NCI-H2081 (cell line): ENCODE measurements around the gene ITGAE.
"Not testable (repeated sequence)": the region's sequence is repeated elsewhere in the genome, so short reads cannot be mapped to it uniquely, and the experiment has no call there.

Experiments used
- DNase-seq, 2 experiments: peaks; one replicate each; lab custom pipeline; 2025; lab: John Stamatoyannopoulos, UW

Gene ITGAE

DNA sequence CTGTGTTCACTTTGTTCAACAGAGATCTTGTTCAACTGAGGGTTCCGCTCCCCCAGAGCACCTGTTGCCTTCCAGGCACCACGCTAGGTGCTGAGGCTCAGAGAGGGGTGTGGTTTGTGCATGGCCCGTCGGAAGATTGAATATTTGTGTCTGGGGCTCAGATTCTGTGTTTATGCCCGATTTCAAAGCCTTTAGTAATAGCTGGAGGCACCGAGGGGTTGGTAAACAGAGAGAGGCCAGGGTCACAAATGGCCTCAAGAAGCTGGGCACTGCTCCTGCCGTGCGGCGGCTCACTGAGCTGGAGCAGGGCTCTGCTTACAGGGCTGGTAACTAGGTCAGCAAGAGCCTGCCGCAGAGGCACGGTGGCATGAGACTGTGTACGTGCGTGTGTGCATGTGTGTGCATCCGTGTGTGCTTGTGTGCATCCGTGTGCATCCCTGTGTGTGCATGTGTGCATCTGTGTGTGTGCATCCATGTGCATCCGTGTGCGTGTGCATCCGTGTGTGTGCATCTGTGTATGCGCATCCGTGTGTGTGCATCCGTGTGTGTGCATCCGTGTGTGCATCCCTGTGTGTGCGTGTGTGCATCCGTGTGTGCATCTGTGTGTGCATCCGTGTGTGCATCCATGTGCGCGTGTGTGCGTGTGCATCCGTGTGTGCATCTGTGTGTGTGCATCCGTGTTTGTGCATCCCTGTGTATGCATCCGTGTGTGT is 5.4 kb downstream of the ITGAE start:
- no peak for DNase-seq

DNA sequence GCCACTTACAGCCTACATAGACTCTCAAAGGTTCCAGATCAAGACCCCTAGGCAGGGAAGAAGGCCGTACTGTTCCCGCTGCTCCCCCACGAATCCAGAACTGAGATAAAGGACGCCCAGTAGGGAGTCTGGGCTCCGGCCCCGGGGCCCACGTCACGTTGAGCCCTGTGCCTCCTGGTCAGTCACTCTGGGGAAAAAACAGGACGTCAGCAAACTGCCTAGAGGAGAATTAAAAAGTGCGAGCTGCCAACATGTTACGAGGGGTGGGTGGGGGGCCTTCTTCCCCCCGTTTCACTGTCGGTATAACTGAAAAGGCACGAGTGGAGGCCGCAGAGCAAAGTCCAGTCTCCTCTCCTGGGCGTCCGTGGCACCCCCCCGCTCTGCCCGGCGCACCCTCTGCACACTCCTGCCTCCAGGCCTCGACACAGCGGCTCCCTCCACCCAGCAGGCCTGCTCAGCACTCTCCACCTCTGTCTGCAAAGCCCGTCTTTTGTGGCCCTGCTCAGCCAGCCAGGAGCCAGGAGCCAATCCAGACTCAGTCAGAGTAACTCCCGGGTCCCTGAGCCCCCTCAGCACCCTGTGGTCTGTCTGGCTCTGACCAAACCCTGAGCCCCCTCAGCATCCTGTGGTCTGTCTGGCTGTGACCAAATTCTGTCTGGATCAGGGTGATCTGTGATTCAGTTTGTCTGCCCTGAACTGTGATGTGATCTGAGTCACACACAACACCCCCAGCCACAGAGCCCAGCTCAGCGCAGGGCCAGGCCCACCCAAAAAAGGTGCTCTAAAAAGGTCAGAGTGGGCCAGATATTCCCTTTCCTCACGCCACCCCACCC is 6.2 kb downstream of the ITGAE start:
- DNase-seq, result no peak

DNA sequence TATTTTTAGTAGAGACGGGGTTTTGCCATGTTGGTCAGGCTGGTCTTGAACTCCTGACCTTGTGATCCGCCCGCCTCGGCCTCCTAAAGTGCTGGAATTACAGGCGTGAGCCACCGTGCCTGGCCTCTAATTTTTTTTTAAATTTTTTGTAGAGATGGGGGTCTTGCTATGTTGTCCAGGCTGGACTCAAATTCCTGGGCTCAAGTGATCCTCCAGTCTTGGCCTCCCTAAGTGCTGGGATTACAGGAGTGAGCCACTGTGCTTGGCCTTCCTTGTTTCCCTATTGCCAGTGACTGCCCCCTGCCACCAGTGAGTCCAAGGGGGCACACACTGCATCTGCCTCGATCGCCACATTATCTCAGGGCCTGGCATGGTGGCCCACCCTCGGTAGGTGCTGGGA is 6.8 kb downstream of the ITGAE start:
- DNase-seq, result not testable (repeated sequence)

DNA sequence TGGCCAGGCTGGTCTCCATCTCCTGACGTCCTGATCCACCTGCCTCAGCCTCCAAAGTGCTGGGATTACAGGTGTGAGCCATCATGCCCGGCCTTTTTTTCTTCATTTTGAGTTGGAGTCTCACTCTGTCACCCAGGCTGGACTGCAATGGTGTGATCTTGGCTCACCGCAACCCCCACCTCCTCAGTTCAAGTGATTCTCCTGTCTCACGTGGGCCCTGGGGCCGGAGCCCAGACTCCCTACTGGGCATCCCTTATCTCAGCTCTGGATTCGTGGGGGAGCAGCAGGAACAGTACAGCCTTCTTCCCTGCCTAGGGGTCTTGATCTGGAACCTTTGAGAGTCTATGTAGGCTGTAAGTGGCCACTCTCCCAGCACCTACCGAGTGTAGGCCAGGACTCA is 7.7 kb downstream of the ITGAE start:
- DNase-seq, result not testable (repeated sequence)

DNA sequence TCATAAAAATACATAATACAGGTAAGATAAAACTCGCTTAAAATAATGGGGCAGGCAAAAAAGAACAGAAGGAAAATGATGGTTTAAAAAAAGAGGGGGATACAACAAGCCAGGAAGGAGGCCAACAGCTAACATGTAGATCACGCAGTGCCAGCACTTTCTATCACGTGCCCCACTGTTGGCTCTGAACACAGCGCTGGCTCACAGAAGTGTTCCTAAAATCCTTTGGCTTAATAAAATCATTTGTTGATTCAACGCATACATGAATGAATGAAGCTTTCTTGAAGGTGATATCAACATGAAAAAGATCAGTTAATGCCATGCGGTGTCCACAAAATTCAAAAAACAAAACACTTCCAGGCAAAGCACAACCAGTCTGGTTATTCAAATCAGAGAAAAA is 8.5 kb downstream of the ITGAE start:
- DNase-seq, result no peak

DNA sequence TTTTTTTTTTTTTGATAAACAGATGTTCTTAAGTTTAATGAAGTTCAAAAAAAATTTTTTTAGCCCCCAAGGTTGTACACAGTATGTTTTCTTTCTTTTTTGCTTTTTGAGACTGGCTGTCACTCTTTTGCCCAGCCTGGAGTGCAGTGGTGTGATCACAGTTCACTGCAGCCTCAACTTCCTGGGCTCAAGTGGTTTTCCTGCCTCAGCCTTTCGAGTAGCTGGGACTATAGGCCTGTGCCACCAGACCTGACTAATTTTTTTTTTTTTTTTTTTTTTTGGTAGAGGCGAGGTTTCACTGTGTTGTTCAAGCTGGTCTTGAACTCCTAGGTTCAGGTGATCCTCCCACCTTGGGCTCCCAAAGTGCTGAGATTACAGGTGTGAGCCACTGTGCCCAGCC is 12.8 kb downstream of the ITGAE start:
- no peak for DNase-seq

DNA sequence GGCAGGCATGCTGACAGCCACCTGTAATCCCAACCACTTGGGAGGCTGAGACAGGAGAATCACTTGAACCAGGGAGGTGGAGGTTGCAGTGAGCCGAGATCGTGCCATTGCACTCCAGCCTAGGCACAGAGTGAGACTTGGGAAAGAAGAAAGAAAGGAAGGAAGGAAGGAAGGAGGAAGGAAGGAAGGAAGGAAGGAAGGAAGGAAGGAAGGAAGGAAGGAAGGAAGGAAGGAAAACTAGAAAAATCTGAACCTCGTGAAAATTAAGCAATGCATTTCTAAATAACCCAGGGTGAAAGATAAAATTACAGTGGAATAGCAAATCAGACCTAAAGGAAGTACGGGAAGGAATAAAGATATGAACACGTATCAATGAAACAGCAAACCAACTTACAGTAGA is 15.7 kb downstream of the ITGAE start:
- DNase-seq, result not testable (repeated sequence)

DNA sequence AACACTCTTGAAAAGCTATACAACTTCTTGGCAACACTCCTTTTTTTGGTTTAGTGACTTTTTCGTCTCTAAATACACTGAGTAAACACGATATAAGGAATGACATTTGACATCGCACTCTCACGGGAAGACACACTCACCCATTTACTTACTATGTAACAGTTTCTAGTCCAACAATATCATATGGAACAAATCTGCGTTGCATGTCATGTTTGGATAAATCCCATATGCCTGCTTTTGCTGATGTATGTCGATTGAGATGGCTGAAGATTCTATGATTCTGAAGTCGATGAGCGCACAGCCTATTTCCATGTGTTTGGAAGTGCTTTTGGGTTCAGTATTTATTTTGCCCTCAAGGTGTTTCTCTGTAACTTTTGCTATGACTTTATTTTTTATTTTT is 18.2 kb downstream of the ITGAE start:
- no peak for DNase-seq

DNA sequence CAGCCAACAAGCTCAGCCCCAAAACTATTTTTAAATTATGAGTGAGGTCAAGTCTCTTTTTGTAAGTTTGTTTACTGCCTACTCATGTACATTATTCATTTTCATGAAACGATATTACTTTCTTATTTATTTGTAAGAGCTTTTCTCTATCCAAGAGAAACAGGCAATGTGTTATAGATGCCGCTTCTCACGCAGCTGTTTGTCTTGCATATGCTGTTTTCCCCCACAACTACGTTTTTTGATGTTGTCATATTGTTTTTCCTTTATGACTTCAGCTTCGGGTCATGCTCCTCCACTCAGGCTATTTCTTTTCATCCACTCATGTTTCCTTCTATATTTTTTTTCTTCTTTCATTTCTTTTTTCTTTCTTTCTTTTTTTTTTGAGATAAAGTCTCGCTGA is 20.0 kb downstream of the ITGAE start:
- no peak for DNase-seq

DNA sequence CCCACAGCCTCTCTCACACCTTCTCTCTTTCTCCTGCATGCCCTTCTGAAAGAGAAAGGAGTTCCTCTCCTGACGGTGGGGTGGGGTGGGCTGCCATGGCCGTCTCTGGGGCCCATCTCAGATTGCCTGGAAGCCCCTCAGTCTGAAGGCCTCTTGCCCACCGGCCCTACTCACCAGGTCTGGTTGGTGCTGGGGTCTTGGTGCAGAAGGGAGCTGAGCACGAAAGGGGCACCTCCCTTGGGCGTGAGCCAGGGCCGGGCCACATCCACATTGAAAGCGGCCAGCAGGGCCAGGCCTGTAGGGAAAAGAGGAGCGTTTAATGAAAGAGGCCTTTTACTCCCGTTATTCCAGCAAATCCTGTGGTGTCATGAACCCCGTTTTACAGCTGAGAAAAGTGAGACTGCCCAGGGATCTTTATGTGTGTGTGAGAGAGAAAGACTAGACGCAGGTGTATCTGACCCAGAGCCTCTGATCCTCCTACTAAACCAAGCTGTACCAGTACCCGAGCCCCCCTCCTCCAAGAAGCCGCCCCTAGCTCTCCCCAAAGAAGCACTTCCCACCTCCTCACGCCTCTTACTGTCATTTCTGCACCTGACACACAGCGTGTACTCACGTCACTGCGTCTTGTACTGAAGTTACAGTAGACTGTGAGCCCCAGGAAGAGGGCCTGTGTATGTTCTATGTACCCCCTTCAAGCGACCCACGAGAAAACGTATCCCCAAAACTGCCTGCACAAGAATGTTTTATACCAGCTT is 23.4 kb downstream of the ITGAE start:
- no peak for DNase-seq

DNA sequence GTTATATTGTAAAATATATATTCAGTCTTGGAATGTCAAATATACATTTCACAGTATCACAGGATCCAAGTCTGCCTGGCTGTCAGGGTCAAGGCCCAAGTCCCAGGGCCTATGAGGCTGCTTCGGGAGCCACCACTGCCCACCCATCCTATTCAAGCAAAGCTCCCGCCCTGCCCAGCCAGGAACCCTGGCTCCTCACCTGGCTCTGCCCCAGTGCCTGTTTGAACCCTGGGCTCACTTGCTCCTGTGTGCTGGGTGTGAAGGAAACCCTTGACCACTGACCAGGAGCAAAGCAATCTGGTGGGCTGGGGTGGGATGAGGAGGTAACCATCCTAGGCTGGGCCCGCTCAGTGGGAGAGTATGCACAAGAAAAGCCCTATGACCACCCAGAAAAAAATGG is 27.0 kb downstream of the ITGAE start:
- no peak for DNase-seq

DNA sequence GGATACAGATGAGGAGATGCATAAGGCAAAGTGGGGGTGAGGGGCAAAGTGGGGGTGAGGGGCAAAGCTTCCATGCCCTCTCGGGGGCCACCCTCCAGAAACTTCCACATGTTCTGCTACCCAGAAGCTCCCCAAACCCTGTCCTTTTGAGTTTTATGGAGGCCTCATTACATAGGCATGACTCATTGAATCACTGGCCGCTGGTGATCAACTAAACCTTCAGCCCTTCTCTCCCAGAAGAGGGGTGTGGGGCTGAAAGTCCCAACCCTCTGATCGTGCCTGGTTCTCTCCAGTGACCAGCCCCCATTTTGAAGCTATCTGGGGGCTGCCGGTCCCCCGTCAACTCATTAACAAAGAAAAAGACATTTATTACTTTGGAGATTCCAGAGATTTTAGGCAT is 27.5 kb downstream of the ITGAE start:
- DNase-seq, result no peak

DNA sequence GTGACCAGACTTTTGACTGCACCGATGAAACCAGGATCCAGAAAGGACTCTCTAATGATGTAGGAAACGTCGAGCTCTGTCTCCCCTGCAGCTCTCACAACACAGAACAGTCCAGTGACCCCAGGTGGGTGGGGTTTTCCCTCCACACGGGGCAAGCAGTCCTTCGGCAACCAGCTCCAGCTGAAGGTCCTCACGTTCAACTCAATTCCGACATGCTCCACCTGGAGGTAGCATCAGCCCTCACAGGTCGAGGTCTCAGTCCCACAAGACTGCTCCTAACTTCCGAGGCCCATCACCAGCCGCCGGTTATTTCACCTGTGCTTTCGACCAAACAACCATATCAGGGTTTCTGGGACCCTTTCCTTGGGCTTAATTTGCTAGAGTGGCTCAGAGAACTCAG is 28.2 kb downstream of the ITGAE start:
- no peak for DNase-seq

DNA sequence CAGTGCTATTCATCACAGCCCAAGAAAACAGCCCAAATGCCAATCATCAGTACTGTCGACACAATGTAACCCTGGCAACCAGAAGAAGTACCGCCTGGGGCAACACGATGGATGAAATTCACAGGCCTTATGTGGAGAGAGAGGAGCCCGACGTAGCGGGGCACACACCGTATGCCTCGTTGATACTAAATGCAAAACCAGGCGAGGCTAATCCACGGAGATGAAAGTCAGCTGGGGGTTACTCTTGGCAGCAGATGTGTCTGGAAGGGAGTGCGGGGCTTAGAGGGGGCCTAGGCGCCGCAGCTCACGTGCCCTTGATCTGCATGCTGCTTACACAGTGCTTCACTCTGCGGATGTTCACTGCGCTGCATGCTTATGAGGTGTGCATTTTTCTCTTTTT is 29.8 kb downstream of the ITGAE start:
- DNase-seq, result no peak

DNA sequence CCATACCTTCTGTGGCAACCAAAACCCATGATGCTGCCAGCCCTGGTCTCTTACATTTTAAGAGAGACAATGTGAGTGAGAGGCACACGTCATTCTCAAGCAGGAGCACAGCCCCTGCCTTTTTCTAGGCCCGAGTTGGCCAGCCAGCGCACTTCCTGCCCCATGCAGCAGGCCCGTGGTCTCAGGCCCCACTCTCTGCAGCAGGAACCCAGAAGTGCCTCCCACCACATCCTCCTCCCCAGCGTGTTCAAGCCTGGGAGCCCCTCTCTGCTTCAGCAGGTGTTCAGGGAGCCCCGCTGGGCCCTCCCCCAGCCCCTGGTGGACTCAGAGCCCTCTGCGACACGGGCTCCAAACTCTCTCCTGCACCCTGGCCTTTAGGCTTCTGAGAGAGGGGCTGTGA is 30.5 kb downstream of the ITGAE start:
- DNase-seq, result no peak

DNA sequence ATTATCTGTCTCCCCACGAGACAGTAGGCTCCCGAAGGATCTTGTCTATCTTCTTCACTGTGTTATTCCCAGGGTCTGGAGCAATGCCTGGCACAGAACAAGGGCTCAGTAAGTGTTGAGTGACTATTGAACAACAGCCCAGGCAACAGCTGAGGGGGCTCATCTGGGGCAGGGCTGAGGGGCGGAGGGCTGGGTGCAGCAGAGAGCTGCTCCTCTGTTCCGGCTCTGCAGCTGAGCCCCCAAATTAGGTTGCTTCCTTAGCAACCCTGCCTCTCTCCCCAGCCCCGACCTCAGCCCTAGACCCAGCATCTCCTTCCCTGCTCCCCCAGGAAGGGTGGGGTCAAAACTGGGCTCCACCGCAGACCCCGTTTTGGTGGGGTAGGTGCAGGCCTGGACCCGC is 32.2 kb downstream of the ITGAE start:
- DNase-seq, result no peak

DNA sequence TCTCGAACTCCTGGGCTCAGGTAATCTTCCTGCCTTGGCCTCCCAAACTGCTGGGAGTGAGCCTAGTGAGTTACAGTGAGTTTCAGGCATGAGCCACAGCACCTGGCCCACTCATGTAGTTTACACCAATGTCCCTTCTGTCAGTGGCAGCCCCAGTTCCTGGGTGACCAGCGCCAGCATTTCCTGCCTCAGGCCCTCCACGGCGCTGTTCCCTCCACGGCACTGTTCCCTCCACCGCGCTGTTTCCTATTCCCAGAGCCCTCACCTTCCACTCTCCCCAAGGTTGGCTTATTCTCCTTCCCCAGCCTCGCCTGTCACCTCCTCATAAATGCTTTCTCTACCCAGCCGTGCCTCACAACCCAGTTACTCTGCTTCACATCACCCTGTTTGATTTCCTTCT is 32.6 kb downstream of the ITGAE start:
- no peak for DNase-seq

DNA sequence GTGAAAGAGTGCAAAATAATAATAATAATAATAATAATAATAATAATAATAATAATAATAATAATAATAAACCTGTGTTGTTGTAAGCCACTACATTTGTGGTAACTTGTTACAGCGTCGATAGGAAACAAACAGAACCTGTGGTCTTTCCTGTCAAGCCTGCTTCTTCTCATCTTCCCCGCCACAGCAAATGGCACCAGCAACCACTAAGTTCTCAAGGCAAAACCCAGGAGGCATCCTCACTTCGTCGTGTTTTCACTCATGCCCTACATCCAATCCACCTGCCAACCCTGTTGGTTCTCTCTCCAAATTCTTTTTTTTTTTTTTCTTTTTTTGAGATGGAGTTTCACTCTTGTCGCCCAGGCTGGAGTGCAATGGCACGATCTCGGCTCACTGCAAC is 34.2 kb downstream of the ITGAE start:
- DNase-seq, result no peak

DNA sequence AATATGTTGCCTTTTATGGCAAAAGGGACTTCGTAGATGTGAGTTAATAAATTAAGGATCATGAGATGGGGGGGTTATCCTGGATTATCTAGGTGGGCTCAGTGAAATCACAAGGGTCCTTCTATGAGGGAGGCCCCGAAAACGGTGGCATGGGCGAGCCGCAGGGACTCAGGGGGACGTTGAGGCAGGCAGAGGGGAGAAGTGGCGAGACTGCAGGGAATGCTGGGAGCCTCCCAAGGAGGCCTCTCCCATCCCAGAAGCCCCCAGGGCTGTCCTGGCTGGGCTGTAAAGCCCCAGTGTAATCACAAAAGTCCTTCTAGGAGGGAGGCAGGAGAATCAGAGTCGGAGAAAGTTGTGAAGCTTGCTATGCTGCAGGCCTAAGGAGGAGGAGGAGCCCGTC is 35.0 kb downstream of the ITGAE start:
- no peak for DNase-seq

DNA sequence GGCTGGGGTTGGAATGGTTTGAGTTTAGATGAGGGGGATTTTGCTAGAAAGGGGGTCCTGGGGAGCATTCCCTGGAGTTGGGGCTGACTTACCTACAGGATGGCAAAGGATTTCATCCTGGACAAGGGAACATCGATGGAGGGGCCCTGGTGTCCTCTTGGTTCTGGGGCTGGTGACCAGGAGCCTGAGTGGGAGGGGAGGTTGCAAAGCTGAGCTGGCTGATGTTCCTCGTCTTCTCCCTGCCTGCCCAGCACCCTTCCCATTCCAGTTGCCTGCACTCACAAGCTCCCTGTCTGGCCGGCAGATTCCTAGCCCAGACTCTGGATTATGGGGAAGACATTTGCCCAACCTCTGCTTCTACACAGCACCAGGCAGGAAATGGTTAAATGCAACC is 37.2 kb downstream of the ITGAE start:
- no peak for DNase-seq

DNA sequence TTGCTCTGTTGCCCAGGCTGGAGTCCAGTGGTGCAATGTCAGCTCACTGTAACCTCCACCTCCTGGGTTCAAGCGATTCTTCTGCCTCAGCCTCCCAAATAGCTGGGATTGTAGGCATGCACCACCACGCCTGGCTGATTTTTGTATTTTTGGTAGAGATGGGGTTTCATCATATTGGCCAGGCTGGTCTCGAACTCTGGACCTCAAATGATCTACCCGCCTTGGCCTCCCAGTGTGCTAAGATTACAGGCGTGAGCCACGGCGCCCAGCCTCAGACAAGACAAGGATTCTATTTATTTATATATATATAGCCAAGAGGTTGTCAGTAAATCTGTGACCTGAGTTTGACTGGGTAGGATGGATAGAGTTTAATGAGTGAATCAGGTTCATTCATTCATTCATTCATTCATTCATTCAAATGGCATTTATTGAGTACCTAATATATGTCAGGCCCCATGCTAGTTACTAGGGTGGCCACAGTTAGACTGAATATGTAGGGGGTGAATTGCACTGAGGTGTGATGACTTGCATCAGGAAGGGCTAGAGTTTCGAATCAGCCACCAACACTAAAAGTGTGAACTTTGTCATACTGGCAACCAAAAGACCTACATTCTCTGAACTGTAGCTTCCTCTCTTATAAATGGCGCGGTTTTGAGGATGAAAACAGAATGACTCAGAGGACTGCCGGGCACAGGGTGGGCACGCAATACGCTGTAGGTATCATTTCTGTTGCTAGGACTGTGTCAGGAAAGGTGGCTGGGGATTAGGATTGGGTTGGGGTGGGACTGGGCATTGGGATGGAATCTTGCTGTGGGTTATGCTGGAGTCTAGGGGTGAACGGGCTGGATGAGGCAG is 37.8 kb downstream of the ITGAE start:
- DNase-seq, result no peak

DNA sequence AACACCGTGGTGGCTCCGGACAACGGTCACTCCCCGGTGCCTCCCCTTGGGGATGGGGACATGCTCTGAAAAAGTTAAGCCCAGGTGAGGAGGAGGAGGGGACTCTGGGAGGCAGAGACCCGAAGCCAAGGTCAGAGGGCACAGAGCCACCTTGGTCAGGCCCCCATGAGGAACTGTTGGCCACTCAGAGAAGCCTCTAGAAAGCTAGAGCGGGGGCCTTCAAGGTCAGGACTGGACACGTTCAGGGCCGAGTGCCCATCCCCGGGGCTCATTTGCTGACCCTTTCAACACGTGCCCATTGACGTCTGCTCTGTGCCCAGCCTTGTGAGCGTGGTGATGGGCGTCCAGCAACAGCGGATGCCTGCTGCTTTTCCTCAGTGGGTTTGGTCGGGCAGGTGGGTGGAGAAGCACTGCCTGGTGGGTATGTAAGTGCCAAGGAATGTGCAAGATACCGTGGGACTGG is 39.0 kb downstream of the ITGAE start:
- DNase-seq, result no peak
